Activated naive CD8-positive, alpha-beta T cell treated with anti-CD3 and anti-CD28 coated beads, Interleukin-2, amount 50 U/mL, for 24 hours (primary cell): ENCODE results near the gene TP53.
A peak's percentile ranks its signal among the peaks of the same experiment; 100 is the strongest.
"Not testable (repeated sequence)": the region's sequence is repeated elsewhere in the genome, so short reads cannot be mapped to it uniquely, and the experiment has no call there.

Experiments used
- ATAC-seq: fragments of 150-1000 bp; cut with Tn5 transposase; one replicate; pipeline ENCODE4 v1.10.0; 2021
- DNase-seq: peaks from one replicate; pipeline ENCODE4 v3.0.0; 2021
- H3K27ac Mint-ChIP-seq: one replicate; pipeline ENCODE4 v1.8.0; 2021; ENCODE audit warnings: mild to moderate bottlenecking, mixed read lengths
- H3K27me3 Mint-ChIP-seq: one replicate; pipeline ENCODE4 v1.8.0; 2021; ENCODE audit warnings: mixed read lengths
- H3K36me3 Mint-ChIP-seq: one replicate; pipeline ENCODE4 v1.8.0; 2021; ENCODE audit warnings: low read depth, mixed read lengths
- H3K4me1 Mint-ChIP-seq: one replicate; pipeline ENCODE4 v1.8.0; 2021; ENCODE audit warnings: mixed read lengths
- H3K4me3 Mint-ChIP-seq: one replicate; pipeline ENCODE4 v1.8.0; 2021; ENCODE audit warnings: mild to moderate bottlenecking, moderate library complexity, mixed read lengths
- H3K9me3 Mint-ChIP-seq: one replicate; pipeline ENCODE4 v1.8.0; 2021; ENCODE audit warnings: mixed read lengths

Gene TP53

DNA sequence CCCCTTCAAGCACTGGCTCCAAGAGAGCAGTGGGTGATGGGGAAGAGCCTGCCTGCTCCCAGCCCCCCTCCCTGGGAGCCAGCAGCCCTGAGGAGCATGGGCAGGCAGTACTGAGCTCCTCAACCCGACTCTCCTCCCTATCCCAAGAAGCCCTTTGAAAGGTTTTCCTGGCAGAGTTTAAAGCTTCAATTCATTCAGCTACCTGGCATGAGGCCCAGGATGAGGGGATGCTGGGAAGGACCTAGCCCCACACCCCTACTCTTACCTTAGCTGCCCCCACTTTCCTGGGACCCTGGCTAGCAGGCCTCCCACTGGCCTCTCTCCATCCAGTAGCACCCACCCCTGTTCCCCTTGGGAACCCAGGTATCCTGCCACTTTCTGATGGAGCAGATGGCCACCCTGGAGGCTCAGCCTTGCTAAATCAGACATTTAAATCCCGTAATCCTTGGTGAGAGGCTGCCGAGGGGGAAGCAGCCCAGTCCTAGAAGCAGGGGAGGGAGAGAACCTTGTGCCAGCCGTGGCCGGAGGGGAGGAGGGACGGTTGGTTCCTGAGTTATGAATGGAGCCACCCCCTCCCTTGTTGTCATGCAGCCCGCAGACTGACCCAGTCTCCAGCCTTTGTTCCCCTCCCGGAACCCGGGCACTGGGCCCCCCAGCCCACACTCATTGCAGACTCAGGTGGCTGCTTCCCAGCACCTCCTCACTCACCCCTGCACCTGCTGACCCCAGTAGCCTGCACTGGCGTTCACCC, 19.5 kb downstream of the TP53 start:
- H3K4me3 Mint-ChIP-seq: no peak overlapping the region
- H3K4me1 Mint-ChIP-seq: no peaks in the 10 kb centered on the region
- H3K27ac Mint-ChIP-seq: no peak overlapping the region
- H3K27me3 Mint-ChIP-seq: no peaks in the 10 kb centered on the region
- ATAC-seq: no peak
- DNase-seq: no peak
- H3K9me3 Mint-ChIP-seq: no peaks in the 10 kb centered on the region
- peaks cover 10% of the 10 kb centered on the region for H3K36me3 Mint-ChIP-seq

- H3K4me1 Mint-ChIP-seq: no peaks in the 10 kb centered on the region
- ATAC-seq (no peak), DNase-seq (no peak)
- H3K9me3 Mint-ChIP-seq: no peaks in the 10 kb centered on the region
- H3K27ac Mint-ChIP-seq: no peak overlapping the region
- peaks cover 13% of the 10 kb centered on the region for H3K27me3 Mint-ChIP-seq
- H3K36me3 Mint-ChIP-seq: no peaks in the 10 kb centered on the region
- no peak overlapping the region for H3K4me3 Mint-ChIP-seq
Observed at GRCh38 chr17:7656958-7657609, 30.2 kb downstream of the TP53 start.

DNA sequence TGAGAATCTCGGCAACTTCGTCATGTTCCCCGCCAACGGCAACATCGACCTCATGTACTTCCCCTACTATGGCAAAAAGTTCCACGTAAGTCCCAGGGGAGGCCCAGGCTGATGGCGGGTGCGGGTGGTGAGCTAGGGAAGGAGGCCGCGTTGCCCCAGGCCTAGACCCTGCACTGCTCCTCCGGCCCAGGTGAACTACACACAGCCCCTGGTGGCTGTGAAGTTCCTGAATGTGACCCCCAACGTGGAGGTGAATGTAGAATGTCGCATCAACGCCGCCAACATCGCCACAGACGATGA, 31.8 kb downstream of the TP53 start:
- peaks cover 1% of the 10 kb centered on the region for H3K4me1 Mint-ChIP-seq
- DNase-seq (no peak), ATAC-seq (no peak)
- H3K27ac Mint-ChIP-seq: no peak overlapping the region
- H3K9me3 Mint-ChIP-seq: no peaks in the 10 kb centered on the region
- no peak overlapping the region for H3K4me3 Mint-ChIP-seq
- peaks cover 24% of the 10 kb centered on the region for H3K27me3 Mint-ChIP-seq
- H3K36me3 Mint-ChIP-seq: no peaks in the 10 kb centered on the region

DNA sequence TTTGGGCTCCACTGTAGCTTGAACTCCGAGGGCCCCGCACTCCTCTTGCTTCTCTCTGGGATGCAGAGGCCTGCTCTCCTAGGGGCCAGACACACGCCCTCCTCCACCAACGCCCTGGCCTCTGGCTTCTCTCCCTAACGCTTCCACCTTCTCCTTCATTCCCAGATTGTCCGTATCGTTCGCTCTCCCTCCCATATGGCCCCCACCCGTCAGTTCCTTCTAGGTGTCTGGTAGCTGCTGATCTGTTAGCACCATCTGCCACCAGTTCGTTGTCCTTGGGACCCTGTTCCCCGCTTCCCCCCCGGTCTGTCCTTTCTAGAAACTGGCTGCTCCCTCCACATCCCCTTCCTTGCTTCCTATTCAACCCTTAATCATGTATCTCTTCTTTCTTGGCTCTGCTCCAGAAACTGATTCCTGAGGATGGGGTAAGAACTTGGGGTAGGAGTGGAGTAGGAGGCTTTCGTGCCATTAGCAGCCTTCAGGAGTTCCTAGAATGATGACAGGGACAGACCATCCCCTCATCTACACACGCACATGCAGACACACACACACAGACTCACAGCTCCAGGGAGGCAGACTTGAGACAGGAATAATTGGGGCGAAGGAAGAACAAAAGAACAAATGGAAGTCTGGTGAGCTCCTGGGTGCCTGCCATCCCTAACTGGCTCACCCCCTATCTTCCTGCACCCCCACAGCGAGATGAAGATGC, 32.3 kb downstream of the TP53 start:
- DNase-seq (no peak), ATAC-seq (no peak)
- no peak overlapping the region for H3K4me3 Mint-ChIP-seq
- peaks cover 28% of the 10 kb centered on the region for H3K27me3 Mint-ChIP-seq
- no peaks in the 10 kb centered on the region for H3K36me3 Mint-ChIP-seq
- no peak overlapping the region for H3K27ac Mint-ChIP-seq
- H3K9me3 Mint-ChIP-seq: no peaks in the 10 kb centered on the region
- peaks cover 6% of the 10 kb centered on the region for H3K4me1 Mint-ChIP-seq

- Mint-ChIP-seq H3K4me3 (no peak overlapping the region), H3K27ac (no peak overlapping the region), H3K9me3 (no peaks in the 10 kb centered on the region), H3K4me1 (peaks cover 9% of the 10 kb centered on the region), H3K27me3 (peaks cover 39% of the 10 kb centered on the region), H3K36me3 (no peaks in the 10 kb centered on the region)
- ATAC-seq (no peak), DNase-seq (no peak)
Observed at GRCh38 chr17:7652388-7653356, 34.6 kb downstream of the TP53 start.

DNA sequence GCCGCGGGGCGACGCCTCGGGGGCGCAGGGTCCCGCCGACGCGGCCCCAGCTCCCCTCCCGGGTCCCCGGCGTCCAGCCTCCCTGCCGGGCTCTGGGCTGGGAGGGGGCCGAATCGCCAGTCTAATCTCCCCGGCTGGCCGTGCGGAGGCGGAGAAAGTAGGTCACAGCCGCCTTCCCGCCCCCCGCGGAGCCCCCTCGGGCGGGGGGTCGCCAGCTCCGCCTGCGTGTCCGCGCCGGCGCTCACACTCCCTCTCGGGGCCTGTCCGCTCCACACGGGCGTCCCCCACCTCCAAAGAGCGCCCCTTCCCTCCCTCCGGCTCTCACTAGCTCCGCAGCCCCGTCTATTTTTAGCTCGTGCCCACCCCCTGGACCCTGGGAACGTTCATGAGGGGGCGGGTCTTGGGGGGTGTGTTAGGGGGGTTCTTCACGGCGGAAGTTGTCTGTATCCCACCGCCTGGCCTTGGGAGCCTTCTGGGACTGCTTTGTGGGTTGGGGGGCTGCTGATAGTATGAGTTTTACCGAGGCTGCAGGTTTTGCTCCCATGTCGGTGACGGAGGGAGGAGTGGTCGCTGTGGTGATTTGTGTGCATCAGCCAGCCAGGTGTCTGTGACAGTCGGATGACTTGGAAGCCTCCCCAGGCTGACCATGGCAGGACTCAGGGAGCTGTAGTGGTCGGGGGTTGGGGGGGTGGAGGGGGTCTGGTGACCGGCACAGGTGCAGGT, 35.5 kb downstream of the TP53 start:
- no peak for DNase-seq
- Mint-ChIP-seq H3K4me1 (peaks cover 9% of the 10 kb centered on the region), H3K9me3 (no peaks in the 10 kb centered on the region), H3K27ac (no peak overlapping the region), H3K27me3 (peaks cover 43% of the 10 kb centered on the region), H3K4me3 (no peak overlapping the region), H3K36me3 (no peaks in the 10 kb centered on the region)
- ATAC-seq: no peak

DNA sequence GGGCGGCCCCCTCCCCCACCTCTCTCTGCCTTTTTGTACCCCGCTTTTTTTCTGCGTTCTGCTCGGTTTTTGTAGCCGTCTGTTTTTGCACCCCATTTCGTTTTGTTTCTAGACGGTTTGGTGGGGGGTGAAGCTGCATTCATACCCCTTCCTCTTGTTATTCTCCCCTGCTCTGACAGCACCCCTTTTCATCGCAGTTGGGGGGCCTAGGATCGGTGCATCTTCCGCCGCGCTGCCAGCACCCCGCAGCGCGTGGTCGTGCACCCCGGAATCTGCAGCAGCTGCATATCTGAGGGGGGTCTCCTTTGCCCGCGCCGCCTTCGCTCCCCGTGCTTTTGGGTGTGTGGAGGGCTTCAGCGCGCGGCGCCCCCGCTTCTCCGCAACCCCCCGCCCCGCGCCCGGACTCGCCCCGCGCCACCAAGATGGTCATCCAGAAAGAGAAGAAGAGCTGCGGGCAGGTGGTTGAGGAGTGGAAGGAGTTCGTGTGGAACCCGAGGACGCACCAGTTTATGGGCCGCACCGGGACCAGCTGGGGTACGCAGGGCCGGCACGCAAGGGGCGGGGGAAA, 36.1 kb downstream of the TP53 start:
- Mint-ChIP-seq H3K4me3 (peak overlapping the region; percentile 66), H3K27me3 (peaks cover 45% of the 10 kb centered on the region)
- no peak for DNase-seq

GRCh38 chr17:7650509-7651096, 36.7 kb downstream of the TP53 start, which contains the start of gene ATP1B2:
ATP1B2 (plus strand) TSS chr17:7650926; CDS start chr17:7651519, 593 bp downstream.
- no peaks in the 10 kb centered on the region for H3K9me3 Mint-ChIP-seq
- H3K36me3 Mint-ChIP-seq: no peaks in the 10 kb centered on the region
- DNase-seq (peak; percentile 70), ATAC-seq (peak; percentile 90)
- H3K4me1 Mint-ChIP-seq: peaks cover 9% of the 10 kb centered on the region
- peaks cover 46% of the 10 kb centered on the region for H3K27me3 Mint-ChIP-seq
- H3K27ac Mint-ChIP-seq: no peak within 1 kb of the TSS
- peak within 1 kb of the TSS; percentile 76 for H3K4me3 Mint-ChIP-seq

More for the DNA sequence above, 36.1 kb downstream of the TP53 start:
- Mint-ChIP-seq H3K9me3 (no peaks in the 10 kb centered on the region), H3K4me1 (peaks cover 9% of the 10 kb centered on the region), H3K36me3 (no peaks in the 10 kb centered on the region), H3K27ac (no peak overlapping the region)
- no peak for ATAC-seq

GRCh38 chr17:7647018-7647417, 40.3 kb downstream of the TP53 start:
- ATAC-seq (no peak), DNase-seq (no peak)
- Mint-ChIP-seq H3K4me1 (peaks cover 9% of the 10 kb centered on the region), H3K27ac (no peak overlapping the region), H3K27me3 (peaks cover 33% of the 10 kb centered on the region), H3K4me3 (no peak overlapping the region), H3K9me3 (no peaks in the 10 kb centered on the region), H3K36me3 (no peaks in the 10 kb centered on the region)

DNA sequence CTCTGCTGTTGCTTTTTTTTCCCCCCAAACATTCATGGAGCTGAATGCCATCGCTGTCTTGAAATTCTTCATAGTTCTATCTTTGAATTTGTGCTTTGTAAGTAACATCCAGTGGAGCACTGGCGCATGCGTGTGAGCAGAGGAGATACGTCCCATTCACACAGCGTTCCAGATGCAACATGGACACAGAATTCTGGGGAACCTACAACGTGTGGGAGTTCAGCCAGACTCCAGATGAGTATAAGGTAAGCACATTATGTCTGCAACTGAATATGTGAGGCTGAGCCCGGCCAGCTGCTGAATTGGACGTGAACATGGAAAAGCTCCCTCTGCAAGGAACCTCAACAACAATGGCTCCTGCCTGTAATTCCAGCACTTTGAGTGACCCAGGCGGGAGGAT, 40.8 kb downstream of the TP53 start:
- H3K27ac Mint-ChIP-seq: no peak overlapping the region
- H3K9me3 Mint-ChIP-seq: no peaks in the 10 kb centered on the region
- DNase-seq (no peak), ATAC-seq (no peak)
- H3K4me1 Mint-ChIP-seq: peaks cover 9% of the 10 kb centered on the region
- no peaks in the 10 kb centered on the region for H3K36me3 Mint-ChIP-seq
- H3K27me3 Mint-ChIP-seq: peaks cover 31% of the 10 kb centered on the region
- H3K4me3 Mint-ChIP-seq: no peak overlapping the region

GRCh38 chr17:7644775-7645174, 42.5 kb downstream of the TP53 start:
- H3K9me3 Mint-ChIP-seq: no peaks in the 10 kb centered on the region
- no peak for ATAC-seq
- no peak overlapping the region for H3K4me3 Mint-ChIP-seq
- no peak overlapping the region for H3K27ac Mint-ChIP-seq
- peaks cover 20% of the 10 kb centered on the region for H3K27me3 Mint-ChIP-seq
- H3K4me1 Mint-ChIP-seq: peaks cover under 1% of the 10 kb centered on the region
- H3K36me3 Mint-ChIP-seq: no peaks in the 10 kb centered on the region
- DNase-seq: no peak

DNA sequence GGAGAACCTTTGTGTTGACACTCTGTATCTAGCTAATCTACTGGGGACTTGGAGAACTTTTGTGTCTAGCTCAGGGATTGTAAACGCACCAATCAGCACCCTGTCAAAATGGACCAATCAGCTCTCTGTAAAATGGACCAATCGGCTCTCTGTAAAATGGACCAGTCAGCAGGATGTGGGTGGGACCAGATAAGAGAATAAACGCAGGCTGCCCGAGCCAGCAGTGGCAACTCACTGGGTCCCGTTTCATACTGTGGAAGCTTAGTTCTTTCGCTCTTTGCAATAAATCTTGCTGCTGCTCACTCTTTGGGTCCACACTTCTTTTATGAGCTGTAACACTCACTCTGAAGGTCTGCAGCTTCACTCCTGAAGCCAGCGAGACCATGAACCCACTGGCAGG, 45.7 kb downstream of the TP53 start:
- H3K36me3 Mint-ChIP-seq, H3K27me3 Mint-ChIP-seq, ATAC-seq, H3K4me3 Mint-ChIP-seq, DNase-seq, H3K4me1 Mint-ChIP-seq, H3K9me3 Mint-ChIP-seq, H3K27ac Mint-ChIP-seq: not testable (repeated sequence)

GRCh38 chr17:7640783-7641182, 46.5 kb downstream of the TP53 start:
- Mint-ChIP-seq H3K36me3 (no peaks in the 10 kb centered on the region), H3K4me1 (no peaks in the 10 kb centered on the region), H3K27ac (no peak overlapping the region), H3K9me3 (no peaks in the 10 kb centered on the region), H3K27me3 (peaks cover 4% of the 10 kb centered on the region), H3K4me3 (no peak overlapping the region)
- ATAC-seq (no peak), DNase-seq (no peak)
